ENCODE results near the gene MCF2.

DNA sequence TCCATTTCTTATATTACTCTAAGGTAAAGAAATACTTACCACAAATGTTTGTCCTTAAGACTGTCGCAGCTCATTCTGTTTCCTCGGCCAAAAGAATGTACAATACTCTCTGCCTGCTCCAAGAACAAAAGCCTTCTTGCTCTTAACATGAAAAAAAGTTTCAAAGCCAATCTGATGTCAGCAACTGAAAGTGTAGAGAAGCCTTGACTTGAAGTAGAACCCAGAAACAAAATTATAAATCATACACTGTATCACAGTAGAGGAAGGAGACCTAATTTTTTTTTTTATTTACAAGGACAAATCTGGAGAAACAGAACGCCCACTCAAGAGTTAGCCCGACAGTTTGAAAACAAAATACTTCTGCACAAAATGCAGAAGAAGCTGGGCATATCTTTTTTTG, at the start of gene MCF2:
- TF ChIP-seq POLR2A (IDR thresholded peaks at IDR 0.05): peak in 1 of 2 donors; percentile 49
- TF ChIP-seq, protein P1, sequence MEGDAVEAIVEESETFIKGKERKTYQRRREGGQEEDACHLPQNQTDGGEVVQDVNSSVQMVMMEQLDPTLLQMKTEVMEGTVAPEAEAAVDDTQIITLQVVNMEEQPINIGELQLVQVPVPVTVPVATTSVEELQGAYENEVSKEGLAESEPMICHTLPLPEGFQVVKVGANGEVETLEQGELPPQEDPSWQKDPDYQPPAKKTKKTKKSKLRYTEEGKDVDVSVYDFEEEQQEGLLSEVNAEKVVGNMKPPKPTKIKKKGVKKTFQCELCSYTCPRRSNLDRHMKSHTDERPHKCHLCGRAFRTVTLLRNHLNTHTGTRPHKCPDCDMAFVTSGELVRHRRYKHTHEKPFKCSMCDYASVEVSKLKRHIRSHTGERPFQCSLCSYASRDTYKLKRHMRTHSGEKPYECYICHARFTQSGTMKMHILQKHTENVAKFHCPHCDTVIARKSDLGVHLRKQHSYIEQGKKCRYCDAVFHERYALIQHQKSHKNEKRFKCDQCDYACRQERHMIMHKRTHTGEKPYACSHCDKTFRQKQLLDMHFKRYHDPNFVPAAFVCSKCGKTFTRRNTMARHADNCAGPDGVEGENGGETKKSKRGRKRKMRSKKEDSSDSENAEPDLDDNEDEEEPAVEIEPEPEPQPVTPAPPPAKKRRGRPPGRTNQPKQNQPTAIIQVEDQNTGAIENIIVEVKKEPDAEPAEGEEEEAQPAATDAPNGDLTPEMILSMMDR (IDR thresholded peaks at IDR 0.05): no peak
